H9 (cell line): ENCODE data around the gene ATPAF2. TPM values are rescaled to one million over a fixed set of nuclear protein-coding genes. Genes with fewer than 3 reads are reported as not detected.

ENCODE experiments used
- DNase-seq: peaks from one replicate; pipeline ENCODE4 v3.0.0-alpha.2; 2017
- H2AFZ ChIP-seq: one replicate; pipeline ENCODE4 v1.6.1; 2013; ENCODE audit warnings: mild to moderate bottlenecking, low read length, control low read depth, moderate library complexity
- H2AK5ac ChIP-seq: 2 replicates; pipeline ENCODE4 v1.6.1; 2013; ENCODE audit warnings: low read length, control low read depth, mixed read lengths; ENCODE audit not compliant: insufficient read length
- H2BK120ac ChIP-seq: one replicate; pipeline ENCODE4 v1.6.1; 2013; ENCODE audit warnings: low read depth, mild to moderate bottlenecking, low read length, control low read depth, inconsistent platforms; ENCODE audit not compliant: poor library complexity, severe bottlenecking
- H2BK12ac ChIP-seq: 2 replicates; pipeline ENCODE4 v1.6.1; 2013; ENCODE audit warnings: low read length, control low read depth, mixed read lengths, low read depth; ENCODE audit not compliant: insufficient read length
- H2BK15ac ChIP-seq: 2 replicates; pipeline ENCODE4 v1.6.1; 2013; ENCODE audit warnings: low read depth, low read length, control low read depth
- H2BK20ac ChIP-seq: one replicate; pipeline ENCODE4 v1.6.1; 2013; ENCODE audit warnings: low read depth, mild to moderate bottlenecking, low read length, control low read depth, inconsistent platforms; ENCODE audit not compliant: poor library complexity, severe bottlenecking
- H2BK5ac ChIP-seq: 2 replicates; pipeline ENCODE4 v1.6.1; 2013; ENCODE audit warnings: low read length, control low read depth, mixed read lengths; ENCODE audit not compliant: insufficient read length
- H3K14ac ChIP-seq: 2 replicates; pipeline ENCODE4 v1.6.1; 2013; ENCODE audit warnings: low read length, control low read depth; ENCODE audit not compliant: insufficient read depth
- H3K18ac ChIP-seq: 2 replicates; pipeline ENCODE4 v1.6.1; 2013; ENCODE audit warnings: low read depth, mild to moderate bottlenecking, mixed read lengths, low read length, control low read depth; ENCODE audit not compliant: insufficient read length
- H3K23ac ChIP-seq: 2 replicates; pipeline ENCODE4 v1.6.1; 2013; ENCODE audit warnings: low read length, control low read depth, mixed read lengths, low read depth; ENCODE audit not compliant: insufficient read length
- H3K23me2 ChIP-seq: 2 replicates; pipeline ENCODE4 v1.6.1; 2013; ENCODE audit warnings: low read depth, mild to moderate bottlenecking, mixed read lengths, low read length, control low read depth; ENCODE audit not compliant: insufficient read length, poor library complexity, severe bottlenecking
- H3K27ac ChIP-seq: 2 replicates; pipeline ENCODE4 v1.5.1; 2013; ENCODE audit warnings: low read length, control low read depth, mixed read lengths, low read depth; ENCODE audit not compliant: insufficient read length
- H3K27me3 ChIP-seq: 2 replicates; pipeline ENCODE4 v1.6.1; 2013; ENCODE audit warnings: low read length, control low read depth, inconsistent platforms; ENCODE audit not compliant: insufficient read depth
- H3K4ac ChIP-seq: 2 replicates; pipeline ENCODE4 v1.6.1; 2013; ENCODE audit warnings: low read depth, mild to moderate bottlenecking, control low read depth, inconsistent platforms, low read length, moderate library complexity
- H3K4me1 ChIP-seq: 2 replicates; pipeline ENCODE4 v1.6.1; 2013; ENCODE audit warnings: low read length, control low read depth, inconsistent platforms; ENCODE audit not compliant: insufficient read depth
- H3K4me2 ChIP-seq: 2 replicates; pipeline ENCODE4 v1.6.1; 2013; ENCODE audit warnings: low read length, control low read depth, mixed read lengths; ENCODE audit not compliant: insufficient read length, insufficient read depth
- H3K56ac ChIP-seq: 2 replicates; pipeline ENCODE4 v1.6.1; 2013; ENCODE audit warnings: low read depth, mild to moderate bottlenecking, mixed read lengths, low read length, control low read depth; ENCODE audit not compliant: insufficient read length
- H3K79me1 ChIP-seq: 2 replicates; pipeline ENCODE4 v1.6.1; 2013; ENCODE audit warnings: low read depth, mild to moderate bottlenecking, moderate library complexity, low read length, control low read depth, inconsistent platforms; ENCODE audit not compliant: insufficient read depth, poor library complexity, severe bottlenecking
- H3K79me2 ChIP-seq: 2 replicates; pipeline ENCODE4 v1.6.1; 2013; ENCODE audit warnings: low read length, control low read depth, inconsistent platforms; ENCODE audit not compliant: insufficient read depth
- H3K9ac ChIP-seq: 2 replicates; pipeline ENCODE4 v1.6.1; 2013; ENCODE audit warnings: low read length, control low read depth, mixed read lengths; ENCODE audit not compliant: insufficient read length; ENCODE audit errors: extremely low read depth
- H3K9me3 ChIP-seq: one replicate; pipeline ENCODE4 v1.6.1; 2013; ENCODE audit warnings: low read depth, low read length, inconsistent platforms; ENCODE audit not compliant: control insufficient read depth
- H3T11ph ChIP-seq: one replicate; pipeline ENCODE4 v1.6.1; 2013; ENCODE audit warnings: mild to moderate bottlenecking, low read length, control low read depth, inconsistent platforms
- H4K20me1 ChIP-seq: one replicate; pipeline ENCODE4 v1.6.1; 2013; ENCODE audit not compliant: control insufficient read depth, insufficient read length, insufficient read depth
- H4K5ac ChIP-seq: 2 replicates; pipeline ENCODE4 v1.6.1; 2013; ENCODE audit warnings: low read depth, mild to moderate bottlenecking, mixed read lengths, low read length, control low read depth; ENCODE audit not compliant: insufficient read length
- H4K8ac ChIP-seq: replicated peaks from 2 replicates; pipeline ENCODE4 v1.6.1; 2013; ENCODE audit warnings: low read length, control low read depth, mixed read lengths, low read depth; ENCODE audit not compliant: insufficient read length
- H4K91ac ChIP-seq: 2 replicates; pipeline ENCODE4 v1.6.1; 2013; ENCODE audit warnings: low read depth, mild to moderate bottlenecking, moderate library complexity, mixed read lengths, low read length, control low read depth; ENCODE audit not compliant: insufficient read length
- H3K27ac Mint-ChIP-seq, 3 experiments: 2 replicates in 2 of 3; 3 replicates in 1 of 3; pipeline ENCODE4 v1.8.0; 2020 to 2021; ENCODE audit warnings: mixed read lengths in 3 of 3, mild to moderate bottlenecking in 1 of 3, moderate library complexity in 1 of 3
- H3K27me3 Mint-ChIP-seq: 2 replicates; pipeline ENCODE4 v1.8.0; 2021; ENCODE audit warnings: low read depth, mild to moderate bottlenecking, moderate library complexity, mixed read lengths
- H3K36me3 Mint-ChIP-seq, 3 experiments: 2 replicates in 2 of 3; 3 replicates in 1 of 3; pipeline ENCODE4 v1.8.0; 2020 to 2021; ENCODE audit warnings: low read depth in 3 of 3, mixed read lengths in 3 of 3; ENCODE audit not compliant: insufficient read depth in 1 of 3
- H3K4me1 Mint-ChIP-seq, 2 experiments: 2 replicates each; pipeline ENCODE4 v1.8.0; 2020; ENCODE audit warnings: mixed read lengths in 2 of 2
- H3K4me3 Mint-ChIP-seq, 2 experiments: 2 replicates in 1 of 2; 3 replicates in 1 of 2; pipeline ENCODE4 v1.8.0; 2020 to 2021; ENCODE audit warnings: mild to moderate bottlenecking in 2 of 2, mixed read lengths in 2 of 2, moderate library complexity in 1 of 2
- H3K9me3 Mint-ChIP-seq, 2 experiments: 2 replicates in 1 of 2; 3 replicates in 1 of 2; pipeline ENCODE4 v1.8.0; 2020; ENCODE audit warnings: mild to moderate bottlenecking in 2 of 2, mixed read lengths in 2 of 2, moderate library complexity in 1 of 2
- CTCF ChIP-seq: fragments of 200-600 bp; sonication (generic); conservative IDR thresholded peaks from 3 replicates; pipeline ENCODE4 v1.8.0; 2021; ENCODE audit warnings: antibody characterized with exemption, mild to moderate bottlenecking
- WGBS: extraction: QIAGEN DNeasy Blood & Tissue Kit; methylation state at CpG from one replicate; pipeline ENCODE4 v1.1.7; 2013; ENCODE audit warnings: missing lambda C conversion rate, low lambda C conversion rate, mixed read lengths; ENCODE audit not compliant: insufficient read length; ENCODE audit errors: extremely low coverage; 5-methylcytosine and 5-hydroxymethylcytosine counted together
- total RNA-seq: library from RNA; stranded (reverse); gene quantifications from 2 replicates; pipeline ENCODE4 v1.2.1, GENCODE V29; 2021

The ATPAF2 gene
- total RNA-seq, 1 experiment from 2014 or later, result 21.4 TPM

GRCh38 chr17:18027280-18027679 is 11.7 kb downstream of the ATPAF2 start:
- no peak overlapping the region for H4K91ac ChIP-seq
- no peak overlapping the region for H3T11ph ChIP-seq
- H3K27me3 ChIP-seq, result no peaks in the 10 kb centered on the region
- no peak overlapping the region for H3K14ac ChIP-seq
- H3K23ac ChIP-seq, result no peak overlapping the region
- H3K23me2 ChIP-seq, result no peaks in the 10 kb centered on the region
- no peaks in the 10 kb centered on the region for H3K9me3 ChIP-seq
- no peaks in the 10 kb centered on the region for H3K79me2 ChIP-seq
- TF ChIP-seq CTCF, result no peak
- no peak overlapping the region for H2BK20ac ChIP-seq
- no peak overlapping the region for H2BK15ac ChIP-seq
- H3K27ac ChIP-seq, result no peak overlapping the region
- H2BK5ac ChIP-seq, result no peak overlapping the region
- no peaks in the 10 kb centered on the region for H4K20me1 ChIP-seq
- no peak overlapping the region for H3K4me2 ChIP-seq
- no peak overlapping the region for H2BK12ac ChIP-seq
- H2BK120ac ChIP-seq, result no peak overlapping the region
- no peak overlapping the region for H4K5ac ChIP-seq
- H3K4ac ChIP-seq, result no peak overlapping the region
- H3K9ac ChIP-seq, result no peak overlapping the region
- H3K36me3 Mint-ChIP-seq, result peaks cover 0 to 4% (median 0%) of the 10 kb centered on the region in 3 experiments; a peak in 2 of 7 replicates
- no peaks in the 10 kb centered on the region for H3K4me1 ChIP-seq
- no peak overlapping the region for H3K56ac ChIP-seq
- H3K4me3 Mint-ChIP-seq, result no peak overlapping the region
- no peak overlapping the region for H3K27ac Mint-ChIP-seq
- DNase-seq, result no peak
- no peak overlapping the region for H2AFZ ChIP-seq
- peaks cover 0 to 6% of the 10 kb centered on the region in 2 experiments; a peak in 1 of 4 replicates for H3K4me1 Mint-ChIP-seq
- H3K18ac ChIP-seq, result no peak overlapping the region
- H2AK5ac ChIP-seq, result no peak overlapping the region
- no peak overlapping the region for H4K8ac ChIP-seq
- no peaks in the 10 kb centered on the region for H3K27me3 Mint-ChIP-seq
- no peaks in the 10 kb centered on the region for H3K79me1 ChIP-seq
- H3K9me3 Mint-ChIP-seq, result no peaks in the 10 kb centered on the region
- no CpG with 5 or more reads among the region's 6 CpGs for WGBS
